Iris pigment epithelial cell (primary cell): ENCODE measurements around the gene MROH9.
"Not testable (repeated sequence)": the region's sequence is repeated elsewhere in the genome, so short reads cannot be mapped to it uniquely, and the experiment has no call there.

Source experiments
- DNase-seq: peaks from one replicate; pipeline ENCODE4 v3.0.0-alpha.2; 2011; ENCODE audit warnings: low read depth

The MROH9 gene

GRCh38 chr1:170935231-170935630 lies at the start of gene MROH9:
TSS of gene MROH9 (plus strand) at chr1:170935534. CDS start at chr1:170945557, 10,023 bp downstream.
- DNase-seq, result no peak

- no peak for DNase-seq
These were observed 49.8 kb upstream of the MROH9 start for GRCh38 chr1:170885551-170885950.

GRCh38 chr1:170886460-170886859 lies 48.9 kb upstream of the MROH9 start:
- no peak for DNase-seq

- no peak for DNase-seq
These were observed 47.6 kb upstream of the MROH9 start for GRCh38 chr1:170887726-170888125.

GRCh38 chr1:170891872-170892271 lies 43.5 kb upstream of the MROH9 start:
- DNase-seq, result no peak

- no peak for DNase-seq
These were observed 41.6 kb upstream of the MROH9 start for GRCh38 chr1:170893655-170894297.

- no peak for DNase-seq
These were observed 31.4 kb upstream of the MROH9 start for GRCh38 chr1:170903961-170904360.

- no peak for DNase-seq
These were observed 26.4 kb upstream of the MROH9 start for GRCh38 chr1:170908942-170909341.

- peak; percentile 86 for DNase-seq
These were observed 25.1 kb upstream of the MROH9 start for GRCh38 chr1:170910273-170910672.

DNA sequence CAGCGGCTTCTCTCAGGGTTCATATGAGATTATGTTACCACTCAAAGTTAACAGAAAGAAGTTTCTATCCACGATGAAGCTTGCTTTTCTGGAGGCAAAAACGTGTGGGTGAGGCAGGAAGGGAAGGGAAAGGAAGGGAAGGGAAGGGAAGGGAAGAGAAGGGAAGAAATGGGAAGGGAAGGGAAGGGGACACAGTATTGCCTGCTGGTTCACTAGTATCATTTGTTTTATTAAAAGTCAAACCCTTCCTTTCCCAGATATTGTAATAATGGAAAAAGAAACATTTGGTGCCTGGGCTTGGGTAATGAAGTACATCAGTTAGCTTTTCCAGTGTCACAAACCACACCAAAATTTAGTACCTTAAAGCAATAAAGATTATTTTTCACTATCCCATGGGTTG lies 18.0 kb upstream of the MROH9 start:
- no peak for DNase-seq

DNA sequence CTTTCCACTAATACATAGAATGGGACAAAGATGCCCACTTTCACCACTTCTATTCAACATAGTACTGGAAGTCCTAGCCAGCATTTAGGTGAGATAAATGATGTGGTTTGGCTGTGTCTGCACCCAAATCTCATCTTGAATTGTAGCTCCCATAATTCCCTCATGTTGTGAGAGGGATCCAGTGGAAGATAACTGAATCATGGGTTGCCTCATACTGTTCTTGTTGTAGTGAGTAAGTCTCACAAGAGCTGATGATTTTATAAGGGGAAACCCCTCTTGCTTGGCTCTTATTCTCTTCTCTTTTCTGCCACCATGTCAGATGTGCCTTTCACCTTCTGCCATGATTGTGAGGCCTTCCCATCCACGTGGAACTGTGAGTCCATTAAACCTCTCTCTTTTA lies 10.7 kb upstream of the MROH9 start:
- DNase-seq, result peak; percentile 64

DNA sequence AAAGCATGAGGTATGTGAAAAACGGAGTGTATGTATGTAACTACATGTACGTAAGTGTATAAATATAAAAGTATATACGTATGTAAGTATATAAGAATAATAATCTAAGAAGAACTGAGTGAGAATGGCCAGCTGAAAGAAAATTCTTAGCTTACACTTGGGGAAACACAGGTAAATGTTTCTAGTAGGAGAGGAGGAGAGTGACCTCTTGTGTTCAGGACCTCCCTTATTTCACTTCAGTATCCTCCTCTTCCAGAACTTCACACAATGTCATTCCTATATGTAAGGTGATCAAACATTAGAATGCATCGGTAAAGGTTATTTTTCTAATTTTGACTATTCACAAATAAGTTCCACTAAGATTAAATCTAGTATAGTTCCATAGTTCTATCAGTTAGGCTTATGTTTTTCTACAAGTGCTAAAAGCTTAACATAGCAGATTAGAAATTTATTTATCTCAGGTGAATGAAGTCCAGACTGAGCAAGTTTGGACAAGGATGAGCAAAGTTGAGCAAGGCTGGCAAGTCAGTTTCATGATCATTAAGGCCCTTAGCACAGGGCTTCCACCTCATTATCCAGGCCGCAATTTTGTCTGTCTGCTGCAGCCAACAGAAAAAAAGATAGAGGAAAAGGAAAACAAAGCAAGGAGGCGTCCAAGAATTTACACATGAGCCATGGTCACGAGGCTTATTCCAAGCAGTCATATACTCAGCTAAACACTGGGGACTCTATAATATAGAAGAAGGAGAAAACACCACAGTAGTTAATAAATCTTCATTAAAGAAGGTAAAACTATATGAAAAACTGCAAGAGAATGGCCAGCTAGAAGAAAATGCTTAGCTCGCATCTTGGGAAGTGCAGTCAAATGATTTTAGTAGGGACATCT lies 7.1 kb upstream of the MROH9 start:
- peak; percentile 9 for DNase-seq

DNA sequence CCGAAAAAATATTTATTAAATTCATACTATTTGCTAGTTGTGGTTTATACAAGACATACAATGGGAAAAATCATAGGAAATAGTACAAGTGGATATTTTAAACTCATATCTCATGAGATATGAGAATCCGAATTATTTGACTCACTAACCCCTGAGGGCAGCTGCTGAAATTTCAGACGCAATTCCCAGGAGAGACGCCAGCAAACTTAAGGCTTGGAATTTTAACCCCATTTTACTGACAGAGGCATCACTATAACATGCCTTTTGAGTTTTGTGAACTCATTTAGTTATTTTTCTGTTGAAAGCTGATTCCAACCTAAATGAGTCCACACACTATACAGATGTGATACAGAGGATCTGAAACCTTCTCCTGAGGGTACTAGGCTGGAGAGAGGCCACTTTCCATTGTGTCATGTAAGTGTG lies 5.9 kb upstream of the MROH9 start:
- DNase-seq, result peak; percentile 59

DNA sequence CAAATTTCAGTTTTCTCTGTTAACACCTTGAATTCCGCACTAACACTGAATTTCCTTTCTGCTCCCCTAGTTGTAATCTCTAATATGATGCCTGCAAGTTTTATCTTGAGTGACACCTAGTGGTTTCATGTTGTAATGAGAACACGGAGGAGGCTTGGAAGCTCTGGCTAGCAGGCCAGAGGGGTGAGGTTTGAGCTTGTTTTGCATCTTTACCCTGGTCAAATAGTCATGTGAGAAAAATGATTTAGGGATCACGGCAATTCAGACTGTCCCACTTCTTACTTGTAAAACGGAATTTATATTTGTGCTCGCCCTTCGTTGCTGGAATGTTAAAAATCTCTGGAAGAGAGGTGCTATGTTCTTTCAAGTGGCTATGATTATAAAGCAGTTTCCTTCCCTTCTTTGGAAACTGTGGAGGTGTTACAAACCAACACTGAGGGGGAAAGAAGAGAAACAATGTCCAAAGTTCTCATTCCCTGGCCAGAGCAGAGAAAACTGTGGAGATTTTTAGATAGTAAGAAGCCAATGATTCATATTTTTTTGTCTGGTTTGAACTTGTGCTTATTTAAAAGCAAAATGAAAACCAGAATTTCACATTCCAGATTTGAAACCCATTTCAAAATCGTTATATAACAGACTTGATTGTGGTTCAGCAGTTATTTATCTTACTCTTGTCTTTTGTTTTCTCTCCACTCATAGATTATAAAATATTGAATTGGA lies 5.3 kb upstream of the MROH9 start:
- DNase-seq, result peak; percentile 71

GRCh38 chr1:170931650-170932049 lies 3.7 kb upstream of the MROH9 start:
- DNase-seq, result no peak

DNA sequence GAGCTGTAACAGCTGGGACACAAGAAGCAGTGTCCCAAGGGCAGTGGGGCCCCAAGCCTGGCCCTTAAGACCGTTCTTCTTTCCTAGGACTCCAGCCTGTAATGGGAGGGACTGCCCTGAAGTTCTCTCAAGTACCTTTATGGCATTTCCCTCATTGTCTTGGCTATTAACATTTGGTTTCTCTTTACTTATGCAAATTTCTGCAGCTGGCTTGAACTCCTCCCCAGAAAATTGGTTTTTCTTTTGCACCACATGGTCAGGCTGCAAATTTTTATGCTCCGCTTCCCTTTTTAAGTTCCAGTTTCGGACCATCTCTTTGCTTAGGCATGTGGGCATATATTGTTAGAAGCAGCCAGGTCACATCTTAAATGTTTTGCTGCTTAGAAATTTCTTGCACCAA lies 3.1 kb upstream of the MROH9 start:
- DNase-seq, result no peak

- DNase-seq, result no peak
These were observed 2.9 kb downstream of the MROH9 start for GRCh38 chr1:170938281-170938680.

DNA sequence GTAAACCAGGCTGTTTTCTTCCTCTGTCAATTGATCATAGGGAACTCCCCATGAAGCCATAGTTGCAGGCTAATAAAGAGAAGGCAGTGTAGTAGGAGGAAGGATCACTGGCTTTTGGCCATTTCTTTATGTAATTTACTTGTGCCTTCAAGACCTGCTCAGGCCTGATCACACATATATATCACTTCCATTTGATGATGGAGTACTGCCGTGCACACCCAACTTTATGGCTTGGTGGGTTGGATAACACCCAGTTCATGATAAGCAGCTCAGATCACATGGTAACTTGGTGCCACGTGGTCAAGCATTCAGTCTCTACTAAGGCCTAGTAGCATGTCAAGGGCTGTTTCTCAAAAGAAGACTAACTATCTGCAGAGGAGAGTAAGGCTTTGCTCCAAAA lies 4.1 kb downstream of the MROH9 start:
- no peak for DNase-seq

- not testable (repeated sequence) for DNase-seq
These were observed 16.4 kb downstream of the MROH9 start for GRCh38 chr1:170951744-170952143.

GRCh38 chr1:170959385-170959784 lies 24.1 kb downstream of the MROH9 start:
- peak; percentile 55 for DNase-seq

DNA sequence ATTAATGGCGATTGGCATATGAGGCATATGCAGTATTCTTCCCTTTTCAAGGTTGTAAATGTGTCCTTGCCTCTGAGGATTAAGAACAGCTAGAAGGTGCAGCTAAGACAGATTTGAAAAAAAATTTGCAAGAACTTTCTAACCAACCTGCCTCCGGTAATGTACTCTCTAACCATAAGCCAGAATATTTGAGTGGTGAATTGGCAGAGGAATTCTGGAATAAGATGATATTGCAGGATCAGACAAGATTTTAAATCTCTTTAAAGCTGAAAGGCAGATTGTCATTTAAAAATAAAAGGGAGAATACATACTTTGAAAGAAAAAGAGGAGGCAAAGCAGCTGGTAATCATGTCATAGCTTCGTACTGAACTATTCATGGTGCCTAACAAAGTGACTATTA lies 29.2 kb downstream of the MROH9 start:
- no peak for DNase-seq

GRCh38 chr1:170967042-170967910 lies 31.9 kb downstream of the MROH9 start:
- peak; percentile 65 for DNase-seq
